ENCODE measurements around the gene CDKAL1. TPM values are rescaled to one million over a fixed set of nuclear protein-coding genes. Genes with fewer than 3 reads are reported as not detected.

The CDKAL1 gene
- total RNA-seq, 1 donor from 2014 or later: 9.6 TPM

- no peak for TF ChIP-seq CTCF (IDR thresholded peaks at IDR 0.05)
- no peaks in the 10 kb centered on the region for H3K4me1 Mint-ChIP-seq (ENCODE audit: low read depth)
Measured at GRCh38 chr6:21140966-21141365, 606.7 kb downstream of the CDKAL1 start.

GRCh38 chr6:21141616-21142303 is 607.5 kb downstream of the CDKAL1 start:
- H3K36me3 Mint-ChIP-seq (ENCODE audit: low read depth): peaks cover 6% of the 10 kb centered on the region
- no peak for TF ChIP-seq CTCF (IDR thresholded peaks at IDR 0.05)
- DNase-seq (ENCODE audit: low spot score): no peak
- H3K27ac Mint-ChIP-seq (ENCODE audit: unreplicated experiment): no peak overlapping the region
- H3K9me3 Mint-ChIP-seq (ENCODE audit: low read depth): no peaks in the 10 kb centered on the region
- H3K4me1 Mint-ChIP-seq (ENCODE audit: low read depth): no peaks in the 10 kb centered on the region
- no peak overlapping the region for H3K4me3 Mint-ChIP-seq (ENCODE audit: unreplicated experiment)
- H3K27me3 Mint-ChIP-seq (ENCODE audit: low read depth): no peaks in the 10 kb centered on the region

More at GRCh38 chr6:21140966-21141365, 606.7 kb downstream of the CDKAL1 start:
- no peaks in the 10 kb centered on the region for H3K9me3 Mint-ChIP-seq (ENCODE audit: low read depth)
- DNase-seq (ENCODE audit: low spot score): no peak
- H3K4me3 Mint-ChIP-seq (ENCODE audit: unreplicated experiment): no peak overlapping the region
- H3K27me3 Mint-ChIP-seq (ENCODE audit: low read depth): no peaks in the 10 kb centered on the region
- no peak overlapping the region for H3K27ac Mint-ChIP-seq (ENCODE audit: unreplicated experiment)
- peaks cover 6% of the 10 kb centered on the region for H3K36me3 Mint-ChIP-seq (ENCODE audit: low read depth)

GRCh38 chr6:21142741-21143140 is 608.5 kb downstream of the CDKAL1 start:
- Mint-ChIP-seq H3K36me3 (ENCODE audit: low read depth) (peaks cover 6% of the 10 kb centered on the region), H3K4me1 (ENCODE audit: low read depth) (no peaks in the 10 kb centered on the region)

DNA sequence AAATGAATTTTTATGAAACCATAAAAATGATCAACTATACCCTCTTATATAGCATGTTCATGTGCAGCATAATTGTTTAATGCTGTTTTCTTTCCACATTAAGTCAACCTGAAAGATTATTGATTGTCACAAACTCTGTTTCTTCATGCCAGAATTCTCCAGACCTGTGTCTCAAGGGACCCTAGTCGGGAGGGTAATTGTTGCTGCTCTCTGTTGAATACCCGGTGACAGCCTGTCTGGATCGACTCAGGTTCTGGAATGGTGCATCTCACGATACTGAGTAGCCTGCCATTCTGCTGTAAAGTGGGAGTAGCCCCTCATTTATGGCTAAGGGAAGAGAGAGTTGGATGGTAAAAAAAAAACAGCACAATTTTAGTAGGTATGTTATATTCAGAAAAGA is 609.4 kb downstream of the CDKAL1 start:
- Mint-ChIP-seq H3K27me3 (ENCODE audit: low read depth) (no peaks in the 10 kb centered on the region), H3K36me3 (ENCODE audit: low read depth) (peaks cover 6% of the 10 kb centered on the region), H3K27ac (ENCODE audit: unreplicated experiment) (no peak overlapping the region), H3K4me3 (ENCODE audit: unreplicated experiment) (no peak overlapping the region), H3K4me1 (ENCODE audit: low read depth) (no peaks in the 10 kb centered on the region), H3K9me3 (ENCODE audit: low read depth) (no peaks in the 10 kb centered on the region)
- no peak for DNase-seq (ENCODE audit: low spot score)
- TF ChIP-seq CTCF (IDR thresholded peaks at IDR 0.05): no peak

More at GRCh38 chr6:21142741-21143140, 608.5 kb downstream of the CDKAL1 start:
- Mint-ChIP-seq H3K27ac (ENCODE audit: unreplicated experiment) (no peak overlapping the region), H3K4me3 (ENCODE audit: unreplicated experiment) (no peak overlapping the region), H3K27me3 (ENCODE audit: low read depth) (no peaks in the 10 kb centered on the region), H3K9me3 (ENCODE audit: low read depth) (no peaks in the 10 kb centered on the region)
- no peak for TF ChIP-seq CTCF (IDR thresholded peaks at IDR 0.05)
- DNase-seq (ENCODE audit: low spot score): no peak

DNA sequence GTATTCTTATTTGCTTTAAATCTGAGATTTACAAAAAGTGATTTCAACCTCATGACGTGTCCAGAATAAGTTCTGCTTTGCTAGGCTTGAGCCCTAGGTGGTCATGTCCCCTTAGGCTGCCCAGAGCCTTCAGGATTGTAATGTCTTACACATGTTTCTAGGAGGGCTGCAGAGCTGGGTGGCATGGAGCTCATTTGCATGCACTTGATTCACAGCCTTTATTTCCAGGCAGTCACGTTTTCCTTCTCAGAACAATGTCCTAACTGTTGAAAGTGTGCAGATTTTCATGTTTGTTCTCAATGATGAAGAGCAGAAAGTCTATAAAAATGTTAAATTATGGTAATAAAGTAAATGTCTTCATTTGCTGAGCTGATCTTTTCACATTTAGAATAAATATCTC is 610.7 kb downstream of the CDKAL1 start:
- Mint-ChIP-seq H3K9me3 (ENCODE audit: low read depth) (no peaks in the 10 kb centered on the region), H3K4me1 (ENCODE audit: low read depth) (no peaks in the 10 kb centered on the region), H3K36me3 (ENCODE audit: low read depth) (peaks cover 6% of the 10 kb centered on the region), H3K4me3 (ENCODE audit: unreplicated experiment) (no peak overlapping the region), H3K27me3 (ENCODE audit: low read depth) (no peaks in the 10 kb centered on the region), H3K27ac (ENCODE audit: unreplicated experiment) (no peak overlapping the region)
- no peak for DNase-seq (ENCODE audit: low spot score)
- no peak for TF ChIP-seq CTCF (IDR thresholded peaks at IDR 0.05)
